HG03097 (cell line): ENCODE results near the gene B4GALT1.

Source experiments
- ATAC-seq: cut with Tn5 transposase; IDR thresholded peaks from one replicate; pipeline ENCODE4 v1.9.1; 2021; ENCODE audit not compliant: unreplicated experiment, low FRiP score

Gene B4GALT1

GRCh38 chr9:33125871-33126823 lies 41.0 kb downstream of the B4GALT1 start:
- ATAC-seq, result peak; percentile 35

- no peak for ATAC-seq
Measured at GRCh38 chr9:33125461-33125860, 41.7 kb downstream of the B4GALT1 start.

- ATAC-seq, result no peak
Measured at GRCh38 chr9:33124751-33125381, 42.3 kb downstream of the B4GALT1 start.

- ATAC-seq, result no peak
Measured at GRCh38 chr9:33124046-33124445, 43.1 kb downstream of the B4GALT1 start.

GRCh38 chr9:33123407-33124031 lies 43.6 kb downstream of the B4GALT1 start:
- ATAC-seq, result no peak

- ATAC-seq, result no peak
Measured at GRCh38 chr9:33120620-33121019, 46.5 kb downstream of the B4GALT1 start.

- no peak for ATAC-seq
Measured at GRCh38 chr9:33117796-33118195, 49.3 kb downstream of the B4GALT1 start.

GRCh38 chr9:33117306-33117705 lies 49.8 kb downstream of the B4GALT1 start:
- no peak for ATAC-seq

- no peak for ATAC-seq
Measured at GRCh38 chr9:33116860-33117259, 50.3 kb downstream of the B4GALT1 start.

GRCh38 chr9:33114746-33115145 lies 52.4 kb downstream of the B4GALT1 start:
- no peak for ATAC-seq

GRCh38 chr9:33113799-33114547 lies 53.2 kb downstream of the B4GALT1 start:
- no peak for ATAC-seq

GRCh38 chr9:33112094-33112493 lies 55.0 kb downstream of the B4GALT1 start:
- ATAC-seq, result no peak

- ATAC-seq, result no peak
Measured at GRCh38 chr9:33111631-33112030, 55.5 kb downstream of the B4GALT1 start.

GRCh38 chr9:33110686-33111085 lies 56.5 kb downstream of the B4GALT1 start:
- no peak for ATAC-seq

- no peak for ATAC-seq
Measured at GRCh38 chr9:33109850-33110595, 57.1 kb downstream of the B4GALT1 start.

GRCh38 chr9:33109097-33109496 lies 58.0 kb downstream of the B4GALT1 start:
- no peak for ATAC-seq

GRCh38 chr9:33108472-33108871 lies 58.7 kb downstream of the B4GALT1 start:
- ATAC-seq, result no peak

GRCh38 chr9:33107762-33108161 lies 59.4 kb downstream of the B4GALT1 start:
- ATAC-seq, result no peak

- ATAC-seq, result no peak
Measured at GRCh38 chr9:33106827-33107621, 60.1 kb downstream of the B4GALT1 start.
